Forelimb muscle (tissue), 1 donor: Measurements from ENCODE around the gene TSPAN9. TPM values are rescaled to one million over a fixed set of nuclear protein-coding genes. Genes with fewer than 3 reads are reported as not detected.
A peak's percentile ranks its signal among the peaks of the same experiment; 100 is the strongest.

ENCODE experiments used
- DNase-seq: peaks from one replicate; pipeline ENCODE4 v3.0.0-alpha.2; 2013; ENCODE audit warnings: low read depth
- polyA plus RNA-seq: library from polyadenylated mRNA; unstranded; fragments of 120-200 nt; gene quantifications from one replicate; pipeline ENCODE4 v1.2.1, GENCODE V29; 2013; ENCODE audit not compliant: insufficient read length

The TSPAN9 gene
- polyA plus RNA-seq, 1 donor, result 112 TPM

GRCh38 chr12:3313675-3314663, 236.8 kb downstream of the TSPAN9 start:
- no peak for DNase-seq

- DNase-seq, result peak; percentile 94
These were observed 238.1 kb downstream of the TSPAN9 start for GRCh38 chr12:3315201-3315661.

DNA sequence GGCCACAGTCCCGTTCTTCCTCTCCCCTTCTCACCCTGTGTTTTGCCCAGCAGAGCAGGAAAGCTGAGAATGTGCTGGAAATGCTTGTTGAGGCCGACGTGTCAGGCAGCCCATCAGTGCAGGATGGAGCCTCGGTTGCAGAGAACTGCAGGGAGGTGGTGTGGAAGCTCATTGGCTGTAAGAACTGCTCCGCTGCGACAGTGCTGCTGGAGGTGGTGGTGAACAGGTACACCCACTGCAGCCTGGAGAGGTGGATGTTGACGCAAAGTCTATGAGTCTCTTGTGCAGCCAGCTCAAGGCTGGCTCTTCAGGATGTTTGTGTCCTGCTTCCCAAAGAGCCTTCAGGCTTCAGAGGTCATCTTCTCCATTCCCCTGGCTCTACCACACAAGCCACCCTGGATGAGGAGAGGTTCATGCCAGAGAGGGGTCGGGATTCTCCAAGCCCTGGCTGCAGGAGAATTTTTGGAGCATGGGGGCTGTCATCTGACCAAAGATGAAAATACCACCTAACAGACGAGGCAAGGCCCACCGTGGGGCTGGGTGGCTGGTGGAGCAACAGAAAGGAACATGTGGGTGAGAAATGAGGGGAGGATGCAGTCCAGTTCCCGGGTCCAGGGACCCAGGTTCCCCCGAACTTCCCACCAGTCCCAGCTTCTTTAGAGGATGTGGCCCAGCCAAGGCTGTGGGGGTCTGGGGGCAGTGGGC, 239.7 kb downstream of the TSPAN9 start:
- no peak for DNase-seq

GRCh38 chr12:3317481-3317815, 240.3 kb downstream of the TSPAN9 start:
- no peak for DNase-seq

DNA sequence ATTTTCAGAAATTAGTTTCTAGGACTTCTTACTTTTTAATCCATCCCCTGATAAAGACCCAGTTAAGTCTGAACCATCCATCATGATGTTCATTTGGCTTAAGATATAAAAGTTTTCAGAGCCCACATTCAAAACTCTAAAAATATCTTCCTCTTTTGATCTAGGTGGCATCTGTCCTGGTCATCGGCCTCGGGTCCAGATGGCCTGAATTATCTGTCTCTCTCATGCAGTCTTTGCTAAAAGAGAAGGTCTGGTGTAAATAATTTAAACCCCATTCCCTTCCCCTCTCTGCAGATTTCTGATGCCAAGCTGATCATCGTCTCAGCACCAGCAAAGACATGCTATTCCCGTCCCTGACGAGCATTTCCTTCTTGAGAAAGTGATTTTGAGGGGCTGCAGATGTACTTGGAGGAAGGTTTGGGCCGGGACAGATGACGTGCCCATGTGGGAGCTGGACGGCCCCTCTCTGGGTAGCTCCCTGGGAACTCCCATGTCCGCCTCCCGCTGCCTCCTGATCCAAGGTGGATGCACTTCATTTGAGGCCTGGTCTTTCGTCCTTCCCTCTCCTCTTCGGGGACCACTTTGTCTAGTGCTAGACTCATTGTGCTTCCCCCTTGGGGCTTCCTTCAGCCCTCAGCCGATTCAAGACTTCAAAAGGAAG, 240.8 kb downstream of the TSPAN9 start:
- DNase-seq, result no peak

DNA sequence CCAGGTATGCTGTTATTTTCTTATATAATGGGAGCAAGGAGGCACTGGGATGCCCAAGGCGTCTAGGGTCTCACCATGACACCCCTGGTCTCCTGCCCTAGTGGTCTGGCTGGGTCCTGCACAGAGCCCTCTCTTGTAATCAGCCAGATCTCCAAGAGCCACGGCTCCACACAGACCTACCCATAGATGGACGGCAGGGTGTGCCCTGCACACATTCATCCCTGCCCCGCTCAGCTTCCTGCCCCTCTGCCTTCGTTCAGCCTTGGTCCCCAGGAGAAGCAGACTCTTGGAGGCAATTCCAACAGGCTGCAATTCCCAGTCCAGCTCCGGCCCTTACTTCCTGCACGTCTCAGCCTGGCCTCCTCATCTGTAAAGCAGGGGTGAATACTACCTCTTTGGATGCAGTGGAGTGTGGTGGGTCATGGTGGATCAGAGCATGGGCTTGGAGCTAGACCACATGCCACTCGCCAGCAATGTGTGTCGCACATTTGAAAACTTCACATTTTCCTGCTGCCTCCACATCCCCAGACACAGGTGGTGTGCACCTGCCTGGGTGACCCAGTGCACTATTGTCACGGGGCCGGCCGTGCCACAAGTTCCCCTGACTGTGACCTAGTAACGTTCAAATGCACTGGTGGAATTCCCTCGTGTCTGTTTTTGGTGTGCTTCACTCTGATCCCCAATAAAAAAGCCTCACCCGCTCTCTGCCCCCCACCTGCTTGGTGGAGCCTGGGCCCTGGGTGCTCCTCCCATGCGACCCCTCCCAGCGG, 242.7 kb downstream of the TSPAN9 start:
- DNase-seq, result no peak

DNA sequence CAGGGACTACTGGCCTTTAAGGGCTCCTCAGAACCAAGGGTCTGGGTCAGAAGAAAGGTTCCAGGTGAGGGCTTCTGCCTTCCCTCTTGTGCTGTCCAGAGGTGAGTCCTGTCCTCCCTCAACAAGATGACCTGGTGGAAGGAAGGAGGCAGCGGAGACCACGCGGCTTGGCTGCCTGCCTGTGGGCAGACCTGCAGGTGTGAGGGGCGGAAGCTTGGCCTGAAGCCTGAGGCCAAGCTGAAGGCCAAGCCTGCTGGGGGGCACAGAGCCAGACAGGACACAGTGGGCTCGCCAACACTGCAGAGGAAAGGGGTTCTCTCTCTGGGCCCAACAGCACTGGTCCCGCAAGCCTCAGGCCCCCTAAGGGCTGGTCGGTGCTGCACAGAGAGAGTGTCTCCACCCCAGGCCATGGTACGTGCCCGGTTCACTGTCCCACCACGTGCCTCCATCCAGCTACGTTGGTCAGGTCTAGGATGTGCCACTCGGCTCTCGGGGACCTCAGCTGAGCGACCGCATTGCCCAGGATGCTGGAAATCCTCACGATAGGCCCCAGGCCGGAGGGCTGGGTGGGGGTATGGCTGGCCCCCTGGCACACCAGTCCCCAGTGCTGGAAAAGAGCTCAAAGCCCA, 243.8 kb downstream of the TSPAN9 start:
- DNase-seq, result no peak

GRCh38 chr12:3321881-3322280, 244.7 kb downstream of the TSPAN9 start:
- DNase-seq, result no peak

- no peak for DNase-seq
These were observed 246.0 kb downstream of the TSPAN9 start for GRCh38 chr12:3323002-3323685.

DNA sequence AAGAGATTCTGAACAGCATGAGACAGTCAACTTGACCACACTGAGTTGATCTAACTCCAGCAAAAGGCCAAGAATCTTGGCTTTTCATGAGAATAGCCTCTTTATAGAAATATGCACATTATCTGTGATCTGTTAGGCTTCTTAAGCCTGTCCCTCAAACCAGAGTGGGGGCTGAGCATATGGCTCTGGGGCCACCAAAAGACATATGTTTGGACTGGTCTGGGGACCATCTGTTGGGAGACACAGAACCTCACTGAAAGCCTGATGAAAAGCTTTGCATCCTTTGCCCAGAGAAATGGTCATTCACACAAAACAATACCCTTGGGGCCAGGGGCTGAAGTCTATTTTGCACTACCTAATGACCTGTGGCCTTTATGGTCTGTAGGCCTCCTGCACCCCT, 248.6 kb downstream of the TSPAN9 start:
- DNase-seq, result no peak

- no peak for DNase-seq
These were observed 249.1 kb downstream of the TSPAN9 start for GRCh38 chr12:3326156-3326849.

DNA sequence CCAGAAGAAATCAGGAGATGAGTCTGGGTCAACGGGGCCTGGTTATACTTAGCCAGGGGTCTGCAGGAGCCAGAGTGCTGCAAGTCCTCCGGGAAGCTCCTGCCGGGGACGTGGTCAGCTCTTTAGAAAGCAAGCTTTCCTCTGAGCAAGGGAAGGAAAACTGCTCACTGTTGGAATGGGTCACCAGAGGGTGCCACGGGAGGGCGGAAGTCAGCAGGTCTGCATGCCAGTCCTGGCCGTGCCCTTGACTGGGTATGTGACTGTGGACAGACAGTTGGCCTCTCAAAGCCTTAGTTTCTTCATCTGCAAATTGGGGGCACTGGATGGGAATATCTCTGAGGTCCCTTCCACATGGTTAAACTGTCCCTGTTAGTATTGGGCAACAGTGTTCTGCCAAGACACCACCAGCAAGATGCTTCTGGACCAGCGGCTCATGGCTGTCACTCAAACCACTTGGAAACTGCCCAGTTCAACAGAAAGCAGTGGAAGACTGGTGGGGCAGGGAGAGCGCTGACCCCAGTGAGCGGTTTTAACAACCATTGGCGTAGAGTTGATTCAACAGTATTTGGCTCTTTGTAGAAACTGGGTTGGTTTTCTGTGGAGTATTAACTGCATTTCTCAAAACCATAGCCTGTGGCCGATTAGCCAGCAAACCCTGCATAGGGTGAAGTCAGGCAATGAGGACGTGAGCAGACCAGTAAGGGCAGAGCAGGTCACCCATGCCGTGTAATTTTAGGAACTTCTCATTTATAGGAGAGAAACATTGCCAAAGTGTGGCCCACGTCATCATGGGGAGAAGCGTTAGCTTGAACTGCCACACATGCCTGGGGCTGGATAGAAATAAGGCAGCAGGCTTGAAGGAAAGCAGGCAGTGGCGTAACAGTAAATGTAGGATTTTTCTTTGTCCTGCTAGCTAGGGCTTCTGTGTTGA, 249.9 kb downstream of the TSPAN9 start:
- no peak for DNase-seq

- DNase-seq, result no peak
These were observed 250.9 kb downstream of the TSPAN9 start for GRCh38 chr12:3328081-3328480.

DNA sequence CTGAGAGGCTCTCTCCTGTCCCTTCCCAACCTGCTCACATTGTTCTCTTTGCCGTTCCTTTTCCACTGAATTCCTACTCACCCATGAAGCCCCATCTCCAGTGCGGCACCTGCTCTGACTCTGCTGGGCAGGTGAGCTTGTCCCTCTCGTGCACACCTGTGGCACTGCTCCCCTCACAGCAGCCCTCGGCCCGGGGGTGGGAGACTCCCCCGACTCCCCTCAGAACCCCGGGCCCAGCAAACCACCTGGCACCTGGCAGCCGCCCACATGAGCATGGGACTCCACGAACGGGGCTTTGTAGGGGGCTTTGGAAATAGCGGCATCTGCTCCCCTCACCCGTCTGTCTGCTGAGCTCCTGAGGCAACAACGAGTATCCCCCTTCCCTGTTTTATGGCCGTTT, 251.4 kb downstream of the TSPAN9 start:
- DNase-seq, result no peak

DNA sequence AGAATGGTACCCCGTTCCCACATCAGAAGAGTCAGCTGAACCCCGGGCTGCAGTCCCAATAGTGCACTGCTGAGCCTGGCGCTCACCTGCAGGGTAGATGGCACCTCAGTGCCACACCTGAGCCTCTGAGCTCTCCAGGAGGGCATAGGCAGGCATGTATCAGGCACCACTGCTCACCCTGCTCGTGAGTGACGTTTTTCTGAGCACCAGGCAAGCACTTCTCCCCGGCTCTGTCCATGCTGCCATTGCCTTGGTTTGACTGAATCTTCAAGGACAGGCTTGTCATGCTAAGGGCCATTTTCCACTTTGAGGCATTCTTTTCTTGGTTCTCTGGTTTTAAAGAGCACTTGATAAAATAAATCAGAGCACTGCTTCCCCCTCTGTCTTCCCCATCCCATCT, 252.2 kb downstream of the TSPAN9 start:
- no peak for DNase-seq

DNA sequence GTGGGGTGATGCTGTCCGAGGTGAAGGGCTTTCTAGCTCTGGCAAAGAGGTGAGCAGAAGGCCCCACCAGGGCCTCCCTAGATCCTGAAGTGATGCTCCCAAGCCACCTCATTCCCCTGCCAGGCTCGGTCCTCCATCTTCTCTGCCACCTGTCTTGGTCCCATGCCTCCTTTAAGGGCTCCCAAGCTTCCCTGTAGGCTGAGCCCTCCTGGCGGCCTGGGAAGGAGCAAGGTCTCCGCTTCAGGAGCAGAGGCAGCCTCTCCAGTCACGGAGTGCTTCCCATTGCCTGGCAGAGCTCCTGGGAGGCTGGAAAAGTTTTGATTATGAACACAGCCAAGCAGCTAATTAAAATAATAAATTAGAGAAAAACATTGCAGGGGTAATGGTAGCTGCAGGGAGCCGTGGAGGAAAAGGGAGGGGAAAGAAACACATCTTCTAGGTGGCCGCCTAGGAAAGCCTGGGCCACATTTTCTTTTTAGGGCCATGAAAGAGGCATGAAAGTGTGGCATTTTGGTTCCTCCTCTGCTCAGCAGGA, 253.9 kb downstream of the TSPAN9 start:
- DNase-seq, result no peak

- no peak for DNase-seq
These were observed 255.0 kb downstream of the TSPAN9 start for GRCh38 chr12:3332188-3332587.

- no peak for DNase-seq
These were observed 256.4 kb downstream of the TSPAN9 start for GRCh38 chr12:3333583-3333982.
